Effector memory CD4-positive, alpha-beta T cell (primary cell): ENCODE data around the gene MEG3.

ENCODE experiments used
- DNase-seq, 3 donors: peaks; one replicate each; pipeline ENCODE4 v3.0.0-alpha.2; 2020
- H3K27ac ChIP-seq: 2 replicates; pipeline ENCODE4 v1.7.0; 2013; ENCODE audit warnings: mild to moderate bottlenecking, low read length, moderate library complexity; ENCODE audit not compliant: insufficient read depth, poor library complexity, severe bottlenecking
- H3K27me3 ChIP-seq: replicated peaks from 2 replicates; pipeline ENCODE4 v1.7.0; 2013; ENCODE audit warnings: mild to moderate bottlenecking, low read length; ENCODE audit not compliant: insufficient read depth, control insufficient read depth, poor library complexity, severe bottlenecking
- H3K36me3 ChIP-seq: 2 replicates; pipeline ENCODE4 v1.7.0; 2013; ENCODE audit warnings: mild to moderate bottlenecking, low read length, moderate library complexity; ENCODE audit not compliant: control insufficient read depth, insufficient read depth
- H3K4me1 ChIP-seq: 2 replicates; pipeline ENCODE4 v1.7.0; 2013; ENCODE audit warnings: low read length, mild to moderate bottlenecking; ENCODE audit not compliant: control insufficient read depth, insufficient read depth, poor library complexity, severe bottlenecking
- H3K4me3 ChIP-seq: 2 replicates; pipeline ENCODE4 v1.7.0; 2013; ENCODE audit warnings: low read length, low read depth, mild to moderate bottlenecking; ENCODE audit not compliant: insufficient read depth, poor library complexity, severe bottlenecking
- H3K9me3 ChIP-seq: 2 replicates; pipeline ENCODE4 v1.7.0; 2013; ENCODE audit warnings: mild to moderate bottlenecking, low read length, moderate library complexity; ENCODE audit not compliant: control insufficient read depth

The MEG3 gene

DNA sequence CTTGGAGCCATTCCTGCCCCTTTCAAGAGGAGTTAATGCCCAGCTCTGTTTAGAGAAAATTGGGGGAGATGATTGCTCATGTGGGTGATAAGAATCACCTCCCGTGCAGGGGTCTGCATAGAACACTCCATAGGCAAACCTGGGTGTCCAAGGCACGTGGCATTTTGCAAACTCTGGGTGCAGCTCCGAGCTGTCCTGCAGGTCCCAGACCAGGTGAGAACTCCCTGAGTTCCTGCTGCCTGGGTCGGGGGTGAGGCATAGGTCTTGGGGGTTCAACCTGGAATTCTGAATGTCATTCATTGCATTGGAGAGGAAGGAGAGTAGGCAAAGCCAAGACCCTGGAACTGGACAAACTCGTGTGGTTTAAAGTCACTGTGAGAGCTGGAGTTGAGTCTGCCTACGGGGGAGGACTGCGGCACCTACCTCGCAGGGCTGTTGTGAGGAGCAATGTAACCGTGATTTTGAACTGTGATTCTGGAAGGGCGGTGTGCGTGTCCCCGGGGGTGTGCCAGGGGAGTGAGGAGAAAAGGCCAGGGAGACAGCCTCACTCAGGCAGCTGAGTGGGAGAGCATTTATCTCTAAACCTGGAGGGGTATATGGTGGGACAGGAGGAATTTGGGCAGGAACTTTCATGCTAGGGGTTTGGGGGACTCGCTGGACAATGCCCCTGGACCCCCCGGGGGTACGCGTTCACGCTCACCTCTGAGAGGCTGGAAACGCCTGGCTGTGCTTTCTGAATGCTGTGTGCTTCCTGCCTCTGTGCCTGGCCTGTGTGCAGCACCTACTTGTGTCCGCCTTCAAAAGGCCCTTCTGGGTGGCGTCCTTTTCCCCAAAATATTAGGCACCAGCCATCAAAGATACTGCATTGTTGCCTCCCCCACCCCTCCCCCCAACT lies 30.4 kb downstream of the MEG3 start:
- Histone ChIP-seq H3K27ac (no peak overlapping the region), H3K27me3 (no peaks in the 10 kb centered on the region), H3K9me3 (no peaks in the 10 kb centered on the region), H3K36me3 (no peaks in the 10 kb centered on the region), H3K4me3 (no peak overlapping the region), H3K4me1 (peaks cover under 1% of the 10 kb centered on the region)
- DNase-seq: no peak

DNA sequence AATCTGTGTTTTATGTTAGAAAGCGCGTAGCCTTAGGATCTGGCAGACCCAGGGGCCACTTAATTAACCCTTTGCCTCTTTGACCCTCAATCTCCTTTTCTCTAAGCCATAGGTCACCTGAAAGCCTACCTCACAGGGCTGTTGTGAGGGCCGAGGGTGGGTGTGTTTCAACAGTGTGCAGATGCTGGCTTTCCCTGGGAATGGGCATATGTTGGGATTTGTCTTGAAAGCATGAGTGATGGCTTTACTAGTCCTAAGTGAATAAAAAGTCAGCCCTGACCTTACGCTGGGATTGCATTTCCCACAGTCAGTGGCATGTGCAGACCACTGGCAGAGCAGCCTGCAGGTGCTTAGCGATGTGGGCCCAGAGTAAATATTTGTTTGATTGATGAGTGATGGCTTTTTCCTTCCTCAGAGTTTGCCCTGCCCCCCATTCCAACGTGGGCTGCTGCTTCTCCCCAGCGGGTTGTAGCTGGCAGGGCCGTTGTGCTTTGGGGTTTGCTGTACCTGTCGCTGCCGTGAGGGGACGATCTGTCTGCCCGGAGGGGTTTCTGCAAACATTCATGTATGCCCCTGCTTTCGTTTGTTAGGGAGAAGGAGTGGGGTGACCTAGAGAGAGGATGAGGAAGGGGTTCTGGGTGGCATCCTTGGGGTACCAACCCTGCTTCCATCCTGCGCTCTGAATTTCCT lies 31.5 kb downstream of the MEG3 start:
- no peaks in the 10 kb centered on the region for H3K4me1 ChIP-seq
- no peaks in the 10 kb centered on the region for H3K36me3 ChIP-seq
- DNase-seq: no peak
- no peaks in the 10 kb centered on the region for H3K9me3 ChIP-seq
- H3K27ac ChIP-seq: no peak overlapping the region
- no peaks in the 10 kb centered on the region for H3K27me3 ChIP-seq
- H3K4me3 ChIP-seq: no peak overlapping the region

DNA sequence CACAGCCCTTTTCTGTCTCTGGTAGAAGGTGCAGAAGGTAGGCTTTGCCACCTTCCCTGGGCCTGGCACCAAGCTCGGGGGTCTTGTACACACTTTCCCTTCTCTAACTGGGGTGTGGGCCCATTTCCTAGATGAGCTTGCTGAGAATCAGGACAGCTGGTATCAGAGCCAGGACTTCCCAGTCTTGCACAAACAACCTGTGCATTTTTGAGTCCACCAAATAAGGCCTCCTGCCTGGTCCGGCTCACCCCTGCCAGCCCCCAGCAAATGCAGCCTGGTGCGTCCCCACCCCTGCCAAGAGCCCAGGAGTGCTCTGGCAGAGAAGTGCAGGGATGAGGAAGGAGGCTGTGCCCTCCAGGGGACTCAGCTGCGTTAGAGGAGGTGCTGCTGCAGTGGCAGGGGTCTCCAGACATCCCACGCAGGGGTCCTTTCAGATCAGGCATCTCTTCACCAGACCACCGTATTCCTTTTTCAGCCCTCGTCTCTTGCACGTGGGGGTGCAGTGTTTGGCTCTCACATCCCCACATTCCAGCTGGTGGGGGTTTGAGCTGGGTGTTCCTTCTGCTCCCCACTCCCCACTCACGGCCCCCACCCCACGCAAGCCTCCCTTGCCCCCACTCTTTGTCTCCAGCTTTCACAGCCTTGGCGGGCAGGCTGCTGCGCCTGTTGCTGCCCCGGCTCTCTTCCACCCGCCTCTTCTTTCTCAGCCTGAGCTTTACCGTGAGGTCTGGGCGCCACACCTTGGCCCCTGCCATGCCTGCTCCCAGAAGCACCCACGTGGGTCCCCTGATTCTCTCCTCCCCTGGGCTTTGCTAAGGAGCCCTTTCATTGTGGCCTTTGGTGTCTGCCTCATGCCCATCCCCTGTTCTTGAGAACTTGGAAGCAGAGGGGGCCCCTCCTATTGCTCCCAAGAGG lies 32.3 kb downstream of the MEG3 start:
- Histone ChIP-seq H3K4me1 (no peaks in the 10 kb centered on the region), H3K27ac (no peak overlapping the region), H3K27me3 (no peaks in the 10 kb centered on the region), H3K36me3 (no peaks in the 10 kb centered on the region), H3K9me3 (no peaks in the 10 kb centered on the region), H3K4me3 (no peak overlapping the region)
- no peak for DNase-seq

DNA sequence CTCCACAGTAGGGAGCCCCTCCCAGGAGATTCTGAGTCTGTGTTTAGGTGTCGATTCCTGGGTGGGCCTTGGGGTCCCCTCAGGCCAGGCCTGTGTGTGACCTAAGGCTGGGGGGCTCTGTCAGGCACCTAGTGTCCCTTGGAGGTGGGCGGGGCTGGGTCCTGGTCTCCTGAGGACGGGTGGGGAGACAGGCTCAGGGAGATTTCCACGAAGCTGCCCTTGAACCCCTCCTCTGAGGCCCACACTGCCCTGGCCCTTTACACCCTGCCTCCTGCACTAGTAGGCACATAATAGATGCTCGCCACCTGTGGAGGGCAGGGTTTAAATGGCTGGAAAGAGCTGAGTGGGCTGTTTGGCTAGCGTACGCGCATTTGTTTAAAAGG lies 32.9 kb downstream of the MEG3 start:
- Histone ChIP-seq H3K27me3 (no peaks in the 10 kb centered on the region), H3K4me1 (no peaks in the 10 kb centered on the region), H3K27ac (no peak overlapping the region), H3K36me3 (no peaks in the 10 kb centered on the region), H3K9me3 (no peaks in the 10 kb centered on the region), H3K4me3 (no peak overlapping the region)
- no peak for DNase-seq

DNA sequence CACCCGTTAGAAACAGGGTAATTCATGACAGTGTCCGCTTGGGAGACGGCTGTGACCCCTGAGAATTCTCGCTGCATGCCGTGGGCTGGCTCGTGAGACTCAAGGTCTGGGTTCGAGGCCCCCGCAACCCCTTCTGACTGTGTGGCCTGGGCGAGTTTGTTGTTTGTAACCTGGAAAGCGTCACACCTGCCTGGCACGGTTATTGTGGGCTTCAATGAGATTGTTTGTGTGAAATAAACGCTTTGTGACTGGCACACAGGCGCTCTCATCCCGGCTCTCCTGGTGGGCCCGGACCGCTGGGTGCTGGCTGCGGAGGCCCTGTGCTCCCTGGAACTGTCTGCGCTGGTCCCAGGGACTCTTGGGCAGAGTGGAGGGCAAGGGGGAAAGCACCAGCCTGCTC lies 33.9 kb downstream of the MEG3 start:
- DNase-seq: no peak
- no peaks in the 10 kb centered on the region for H3K36me3 ChIP-seq
- H3K27ac ChIP-seq: no peak overlapping the region
- no peaks in the 10 kb centered on the region for H3K27me3 ChIP-seq
- no peaks in the 10 kb centered on the region for H3K9me3 ChIP-seq
- no peaks in the 10 kb centered on the region for H3K4me1 ChIP-seq
- H3K4me3 ChIP-seq: no peak overlapping the region

DNA sequence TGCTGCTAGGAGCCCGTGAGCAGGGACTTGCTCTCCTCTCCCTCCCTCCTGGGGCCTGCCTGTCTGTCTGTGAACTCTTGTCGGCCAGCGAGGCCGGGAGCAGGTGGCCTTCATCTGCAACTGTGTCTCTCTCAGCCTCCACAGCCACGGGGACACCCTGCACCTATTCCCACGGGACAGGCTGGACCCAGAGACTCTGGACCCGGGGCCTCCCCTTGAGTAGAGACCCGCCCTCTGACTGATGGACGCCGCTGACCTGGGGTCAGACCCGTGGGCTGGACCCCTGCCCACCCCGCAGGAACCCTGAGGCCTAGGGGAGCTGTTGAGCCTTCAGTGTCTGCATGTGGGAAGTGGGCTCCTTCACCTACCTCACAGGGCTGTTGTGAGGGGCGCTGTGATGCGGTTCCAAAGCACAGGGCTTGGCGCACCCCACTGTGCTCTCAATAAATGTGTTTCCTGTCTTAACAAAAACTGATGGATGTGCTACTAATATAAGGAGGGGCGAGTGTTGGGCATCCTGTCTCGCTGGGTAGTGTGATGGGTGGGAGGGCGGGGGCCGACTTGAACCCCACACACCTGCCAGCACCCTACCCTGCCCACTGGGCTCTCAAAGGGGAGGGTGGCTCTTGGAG lies 34.8 kb downstream of the MEG3 start:
- Histone ChIP-seq H3K4me3 (no peak overlapping the region), H3K27ac (no peak overlapping the region), H3K27me3 (no peaks in the 10 kb centered on the region), H3K36me3 (no peaks in the 10 kb centered on the region), H3K9me3 (no peaks in the 10 kb centered on the region), H3K4me1 (no peaks in the 10 kb centered on the region)
- DNase-seq: no peak

DNA sequence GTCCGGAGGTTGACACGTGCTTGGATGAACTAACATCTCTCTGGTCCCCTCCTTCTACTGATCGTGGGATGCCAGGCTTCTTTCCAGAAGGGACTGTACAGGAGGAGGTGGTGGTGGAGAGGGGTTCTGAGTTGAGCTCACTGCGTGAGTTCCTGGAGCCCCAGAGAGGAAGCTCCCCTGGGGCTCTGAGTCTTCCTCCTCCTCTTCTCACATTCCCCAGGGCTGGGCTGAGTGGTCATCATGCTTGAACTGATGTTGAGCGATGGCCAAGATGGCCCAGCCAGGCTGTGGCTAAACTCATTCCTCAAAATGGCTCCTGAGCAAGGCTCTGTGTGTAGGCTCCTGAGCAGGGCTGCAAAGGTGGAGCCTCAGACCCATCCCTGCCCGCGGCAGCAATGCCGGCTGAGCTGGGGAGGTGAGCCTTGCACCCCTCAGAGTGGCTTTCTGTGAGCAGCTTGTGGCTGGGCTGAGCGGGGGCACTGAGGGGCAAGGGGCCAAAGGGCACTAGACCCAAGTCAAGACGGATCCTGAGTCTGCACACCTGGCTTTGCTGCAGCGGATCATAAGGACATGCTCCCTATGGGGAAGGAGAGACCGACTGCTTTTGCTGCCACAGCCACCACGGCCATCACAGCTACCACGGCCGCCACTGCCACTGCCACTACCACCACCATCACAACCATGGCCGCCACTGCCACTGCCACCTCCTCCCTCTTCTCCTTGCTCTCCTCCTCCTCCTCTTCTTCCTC lies 35.4 kb downstream of the MEG3 start:
- Histone ChIP-seq H3K4me3 (no peak overlapping the region), H3K36me3 (no peaks in the 10 kb centered on the region), H3K27ac (no peak overlapping the region), H3K4me1 (no peaks in the 10 kb centered on the region), H3K9me3 (no peaks in the 10 kb centered on the region), H3K27me3 (no peaks in the 10 kb centered on the region)
- DNase-seq: no peak

DNA sequence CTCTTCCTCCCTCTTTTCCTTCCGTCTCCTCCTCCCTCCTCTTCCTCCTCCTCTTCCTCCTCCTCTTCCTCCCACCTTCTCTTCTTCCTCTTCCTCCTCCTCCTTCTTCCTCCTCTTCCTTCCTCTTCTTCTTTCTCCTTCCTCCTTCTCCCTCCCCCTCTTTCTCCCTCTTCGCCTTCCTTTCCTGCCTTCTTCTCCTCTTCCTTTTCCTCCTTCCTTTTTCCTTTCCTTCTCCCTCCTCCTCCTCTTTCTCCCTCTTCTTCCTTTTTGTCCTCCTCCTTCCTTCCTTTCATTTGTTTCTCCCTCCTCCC lies 36.0 kb downstream of the MEG3 start:
- H3K27me3 ChIP-seq: no peaks in the 10 kb centered on the region
- H3K36me3 ChIP-seq: no peaks in the 10 kb centered on the region
- H3K4me1 ChIP-seq: no peaks in the 10 kb centered on the region
- no peak for DNase-seq
- no peak overlapping the region for H3K27ac ChIP-seq
- no peak overlapping the region for H3K4me3 ChIP-seq
- no peaks in the 10 kb centered on the region for H3K9me3 ChIP-seq

DNA sequence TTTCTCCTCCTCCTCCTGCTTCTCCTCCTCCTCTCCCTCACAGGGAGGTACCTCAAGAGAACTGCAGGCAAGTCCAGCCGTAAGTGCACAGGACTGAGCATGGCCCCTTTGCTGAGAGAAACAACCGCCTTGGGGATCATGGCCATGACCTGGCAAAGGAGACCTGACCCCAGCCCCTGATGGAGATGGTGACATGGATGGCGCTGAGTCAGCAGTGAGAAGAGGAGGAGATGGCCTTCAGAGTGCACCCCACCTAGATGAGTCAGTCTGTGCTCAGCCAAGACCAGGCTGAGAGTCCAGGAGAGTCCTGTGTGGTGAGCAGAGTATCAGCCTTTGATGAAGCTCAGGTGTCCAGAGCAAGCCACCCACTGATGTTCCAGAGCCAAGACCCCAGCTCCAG lies 36.4 kb downstream of the MEG3 start:
- H3K27me3 ChIP-seq: no peaks in the 10 kb centered on the region
- no peaks in the 10 kb centered on the region for H3K4me1 ChIP-seq
- H3K36me3 ChIP-seq: no peaks in the 10 kb centered on the region
- no peak overlapping the region for H3K27ac ChIP-seq
- no peak overlapping the region for H3K4me3 ChIP-seq
- no peaks in the 10 kb centered on the region for H3K9me3 ChIP-seq
- DNase-seq: no peak
